ENCODE measurements around the gene MATK. TPM values are rescaled to one million over a fixed set of nuclear protein-coding genes. Genes with fewer than 3 reads are reported as not detected.

The MATK gene
- total RNA-seq, 1 experiment from 2014 or later = 0.21 TPM

GRCh38 chr19:3745363-3746045, 40.7 kb downstream of the MATK start:
- intact Hi-C loops (cut with micrococcal nuclease; ENCODE audit: unreplicated experiment) (no loop called here), in situ Hi-C loops (cut with HindIII; ENCODE audit: low pct_unique_long_range_greater_than_20kb, low sequenced_read_pairs) (no loop called here)
- ATAC-seq (no peak), DNase-seq (ENCODE audit: low read depth, low spot score) (no peak)
- no peaks in the 10 kb centered on the region for H3K9me3 ChIP-seq (ENCODE audit: control insufficient read depth, insufficient read depth, low read depth, low read length)
- no peak overlapping the region for H3K4me3 ChIP-seq (ENCODE audit: low read depth in 2 of 2, low read length in 2 of 2)
- POLR2A ChIA-PET = no interaction called here
- H3K36me3 ChIP-seq (ENCODE audit: control insufficient read depth, insufficient read depth, low read length) = no peaks in the 10 kb centered on the region
- BruUV-seq (replicated peaks) = no TSS peak
- no peaks in the 10 kb centered on the region for H3K27me3 ChIP-seq (ENCODE audit: control insufficient read depth, insufficient read depth, low read length)
- TF ChIP-seq REST (IDR thresholded peaks at IDR 0.05; ENCODE audit: insufficient read depth in 1 of 2, low read depth in 2 of 2, low read length in 1 of 2) = no peak
- TF ChIP-seq TCF7L2 (IDR thresholded peaks at IDR 0.05; ENCODE audit: low read depth, low read length) = no peak
- no peak for TF ChIP-seq CTCF (IDR thresholded peaks at IDR 0.05)
- no peak for TF ChIP-seq SIN3A (IDR thresholded peaks at IDR 0.05; ENCODE audit: borderline replicate concordance, insufficient read depth, low read depth, low read length)
- TF ChIP-seq POLR2AphosphoS5 (IDR thresholded peaks at IDR 0.05; ENCODE audit: low read depth, low read length) = no peak
- H3K4me1 ChIP-seq (ENCODE audit: control insufficient read depth, insufficient read depth, low read length) = no peaks in the 10 kb centered on the region
- no peak overlapping the region for H3K27ac ChIP-seq (ENCODE audit: low read length)
- CTCF ChIA-PET = no interaction called here

GRCh38 chr19:3743486-3743885, 42.7 kb downstream of the MATK start:
- no peak overlapping the region for H3K27ac ChIP-seq (ENCODE audit: low read length)
- ChIA-PET CTCF (no interaction called here), POLR2A (interaction anchor here (0.6 kb wide), 1 partner anchor 168 kb away, joined by 7 read pairs; no protein-coding TSS in a partner anchor)
- ATAC-seq (peak; percentile 79), DNase-seq (ENCODE audit: low read depth, low spot score) (no peak)
- H3K9me3 ChIP-seq (ENCODE audit: control insufficient read depth, insufficient read depth, low read depth, low read length) = no peaks in the 10 kb centered on the region
- H3K27me3 ChIP-seq (ENCODE audit: control insufficient read depth, insufficient read depth, low read length) = no peaks in the 10 kb centered on the region
- no peak overlapping the region for H3K4me3 ChIP-seq (ENCODE audit: low read depth in 2 of 2, low read length in 2 of 2)
- H3K4me1 ChIP-seq (ENCODE audit: control insufficient read depth, insufficient read depth, low read length) = no peaks in the 10 kb centered on the region
- H3K36me3 ChIP-seq (ENCODE audit: control insufficient read depth, insufficient read depth, low read length) = no peaks in the 10 kb centered on the region
- BruUV-seq (replicated peaks) = no TSS peak
- intact Hi-C loops (cut with micrococcal nuclease; ENCODE audit: unreplicated experiment) (no loop called here), in situ Hi-C loops (cut with HindIII; ENCODE audit: low pct_unique_long_range_greater_than_20kb, low sequenced_read_pairs) (no loop called here)
- TF ChIP-seq REST (IDR thresholded peaks at IDR 0.05; ENCODE audit: insufficient read depth in 1 of 2, low read depth in 2 of 2, low read length in 1 of 2) (no peak), POLR2AphosphoS5 (IDR thresholded peaks at IDR 0.05; ENCODE audit: low read depth, low read length) (no peak), CTCF (IDR thresholded peaks at IDR 0.05) (no peak), SIN3A (IDR thresholded peaks at IDR 0.05; ENCODE audit: borderline replicate concordance, insufficient read depth, low read depth, low read length) (no peak), TCF7L2 (IDR thresholded peaks at IDR 0.05; ENCODE audit: low read depth, low read length) (no peak)

Data from Panc1 (cell line).